HepG2 (cell line): ENCODE measurements around the gene TEX9. TPM values are rescaled to one million over a fixed set of nuclear protein-coding genes. Genes with fewer than 3 reads are reported as not detected.

ENCODE experiments used
- CREM ChIP-seq, 2 experiments: sonication (generic) in 1 of 2; formaldehyde crosslinking in 1 of 2; IDR thresholded peaks; 2 replicates each; pipeline versions ENCODE4 v1.4.0 to v1.6.1; 2016 to 2020; ENCODE audit warnings: antibody characterized with exemption in 1 of 2, mild to moderate bottlenecking in 1 of 2, missing genetic modification reagents in 1 of 2
- KDM3A ChIP-seq: IDR thresholded peaks from 2 replicates; pipeline ENCODE4 v1.6.1; 2018; ENCODE audit warnings: low read depth, missing compliant biosample characterization
- KLF12 ChIP-seq: sonication (generic); formaldehyde crosslinking; IDR thresholded peaks from 2 replicates; pipeline ENCODE4 v1.4.0; 2020; ENCODE audit warnings: missing genetic modification reagents, borderline replicate concordance
- MXD4 ChIP-seq: IDR thresholded peaks from 2 replicates; pipeline ENCODE4 v1.6.1; 2016; ENCODE audit warnings: mild to moderate bottlenecking, missing biosample characterization, missing genetic modification reagents
- PAX8 ChIP-seq: sonication (generic); formaldehyde crosslinking; IDR thresholded peaks from 2 replicates; pipeline ENCODE4 v1.8.0; 2022; ENCODE audit warnings: mild to moderate bottlenecking, missing genetic modification reagents, borderline replicate concordance
- PITX1 ChIP-seq: sonication (generic); formaldehyde crosslinking; IDR thresholded peaks from 2 replicates; pipeline ENCODE4 v1.5.1; 2020; ENCODE audit warnings: mild to moderate bottlenecking, missing genetic modification reagents
- PRDM10 ChIP-seq: sonication (generic); formaldehyde crosslinking; IDR thresholded peaks from 2 replicates; pipeline ENCODE4 v1.4.0; 2020; ENCODE audit warnings: low read depth, missing genetic modification reagents
- YEATS2 ChIP-seq: sonication (generic); formaldehyde crosslinking; IDR thresholded peaks from 2 replicates; pipeline ENCODE4 v1.4.0; 2020; ENCODE audit warnings: missing genetic modification reagents, borderline replicate concordance
- ZBTB3 ChIP-seq: sonication (generic); formaldehyde crosslinking; IDR thresholded peaks from 2 replicates; pipeline ENCODE4 v1.4.0; 2020; ENCODE audit warnings: low read depth, mild to moderate bottlenecking, moderate library complexity, missing genetic modification reagents, borderline replicate concordance
- ZNF18 ChIP-seq: sonication (generic); formaldehyde crosslinking; IDR thresholded peaks from 2 replicates; pipeline ENCODE4 v1.8.0; 2022; ENCODE audit warnings: mild to moderate bottlenecking, missing genetic modification reagents; ENCODE audit not compliant: insufficient replicate concordance
- ZNF234 ChIP-seq: sonication (generic); formaldehyde crosslinking; conservative IDR thresholded peaks from 2 replicates; pipeline ENCODE4 v1.5.1; 2020; ENCODE audit warnings: mild to moderate bottlenecking, missing genetic modification reagents
- ZNF34 ChIP-seq: sonication (generic); formaldehyde crosslinking; IDR thresholded peaks from 2 replicates; pipeline ENCODE4 v1.4.0; 2020; ENCODE audit warnings: mild to moderate bottlenecking, missing genetic modification reagents, borderline replicate concordance
- ZNF383 ChIP-seq: sonication (generic); formaldehyde crosslinking; IDR thresholded peaks from 2 replicates; pipeline ENCODE4 v1.4.0; 2020; ENCODE audit warnings: missing genetic modification reagents, mild to moderate bottlenecking, borderline replicate concordance
- ZNF616 ChIP-seq: sonication (generic); formaldehyde crosslinking; IDR thresholded peaks from 2 replicates; pipeline ENCODE4 v1.5.0; 2020; ENCODE audit warnings: low read depth, mild to moderate bottlenecking, missing genetic modification reagents
- ZNF883 ChIP-seq: sonication (generic); formaldehyde crosslinking; IDR thresholded peaks from 2 replicates; pipeline ENCODE4 v1.5.1; 2020; ENCODE audit warnings: mild to moderate bottlenecking, missing genetic modification reagents; ENCODE audit errors: not compliant biosample characterization
- polyA plus RNA-seq, 8 experiments: library from polyadenylated mRNA; depleted of rRNA in 3 of 8; stranded (reverse) in 7 of 8; unstranded in 1 of 8; fragments of >200 nt; fragmentation: Illumina TruSeq in 4 of 8; extraction: Trizol in 4 of 8; gene quantifications; 2 replicates each; pipeline versions ENCODE4 v1.2.1 to v1.2.3, GENCODE V29; 2011 to 2016; ENCODE audit warnings: low read depth in 4 of 8, missing spikeins in 1 of 8, mixed read lengths in 1 of 8; ENCODE audit not compliant: insufficient read depth in 1 of 8
- total RNA-seq, 5 experiments: library from RNA; depleted of rRNA; stranded (reverse); fragments of >200 nt; fragmentation: Illumina TruSeq; extraction: Trizol; gene quantifications; 2 replicates each; pipeline ENCODE4 v1.2.3, GENCODE V29; 2016; ENCODE audit warnings: low read depth in 1 of 5
- TF ChIP-seq, protein P1 (sequence below): sonication (generic); formaldehyde crosslinking; IDR thresholded peaks from 2 replicates; pipeline ENCODE4 v1.8.1; 2023; ENCODE audit warnings: mild to moderate bottlenecking, missing genetic modification reagents, borderline replicate concordance
- TF ChIP-seq, protein P2 (sequence below): IDR thresholded peaks from 2 replicates; pipeline ENCODE4 v1.6.1; 2016; ENCODE audit warnings: mild to moderate bottlenecking
- TF ChIP-seq, protein P3 (sequence below): sonication (generic); formaldehyde crosslinking; IDR thresholded peaks from 2 replicates; pipeline ENCODE4 v1.5.1; 2020; ENCODE audit warnings: mild to moderate bottlenecking, missing genetic modification reagents

TEX9 gene
- total and polyA plus RNA-seq, 2 of the 13 experiments (the other 11 are each of a cell fraction or from before 2014, with no cell fraction given): 0.82 to 6.9 TPM

DNA sequence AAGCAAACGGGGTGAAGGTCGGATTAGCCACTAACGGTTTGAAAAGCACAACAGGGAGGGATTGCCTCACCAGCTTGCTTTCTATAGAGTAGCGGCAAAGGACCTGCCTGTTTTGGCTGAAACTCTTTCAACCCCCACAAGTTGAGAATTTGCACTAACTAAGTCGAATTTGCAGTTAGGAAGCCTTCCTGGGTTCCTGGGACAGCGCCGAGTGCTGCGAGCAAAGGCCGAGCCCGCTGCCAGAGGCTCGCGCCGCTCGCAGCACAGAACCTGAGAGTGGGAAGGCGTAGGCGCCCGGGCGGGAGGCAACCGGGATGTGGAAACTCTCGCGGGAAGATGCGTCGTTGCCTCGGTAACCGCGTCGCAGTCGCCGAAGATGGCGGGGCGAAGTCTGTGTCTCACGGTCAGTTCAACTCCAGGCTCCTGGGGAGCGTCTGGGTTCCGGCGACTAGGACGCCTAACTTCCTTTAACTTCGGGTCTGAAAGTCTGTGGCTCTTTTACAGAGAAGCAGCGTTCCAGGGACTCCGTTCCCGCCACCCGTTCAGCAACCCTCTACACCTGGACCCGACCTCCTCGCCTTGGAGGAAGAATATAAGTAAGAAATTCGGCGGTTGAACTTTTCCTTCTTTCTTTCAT is at the start of gene TEX9 (continued):
- TF ChIP-seq, protein P1, sequence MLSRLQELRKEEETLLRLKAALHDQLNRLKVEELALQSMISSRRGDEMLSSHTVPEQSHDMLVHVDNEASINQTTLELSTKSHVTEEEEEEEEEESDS: no peak
- TF ChIP-seq KDM3A (no peak), YEATS2 (peak; percentile 63), PITX1 (0 out of 2 replicates have a peak, but pooled peaks have one; percentile 20), CREM (IDR thresholded peaks at IDR 0.05) (no peak), CREM (CRISPR knock-in tag; IDR thresholded peaks at IDR 0.05) (no peak), KLF12 (0 out of 2 replicates have a peak, but pooled peaks have one; percentile 41), ZNF34 (CRISPR knock-in tag) (no peak), MXD4 (CRISPR knock-in tag) (peak; percentile 49; the same call in 1 of the 2 replicates), PRDM10 (CRISPR knock-in tag) (no peak), ZNF616 (CRISPR knock-in tag) (no peak), ZNF383 (CRISPR knock-in tag) (no peak), PAX8 (CRISPR knock-in tag) (no peak), ZBTB3 (CRISPR knock-in tag) (no peak), ZNF883 (peak; percentile 22), ZNF18 (CRISPR knock-in tag) (no peak), ZNF234 (CRISPR knock-in tag) (peak; percentile 78; the same call in 1 of the 2 replicates)
- TF ChIP-seq, protein P2, sequence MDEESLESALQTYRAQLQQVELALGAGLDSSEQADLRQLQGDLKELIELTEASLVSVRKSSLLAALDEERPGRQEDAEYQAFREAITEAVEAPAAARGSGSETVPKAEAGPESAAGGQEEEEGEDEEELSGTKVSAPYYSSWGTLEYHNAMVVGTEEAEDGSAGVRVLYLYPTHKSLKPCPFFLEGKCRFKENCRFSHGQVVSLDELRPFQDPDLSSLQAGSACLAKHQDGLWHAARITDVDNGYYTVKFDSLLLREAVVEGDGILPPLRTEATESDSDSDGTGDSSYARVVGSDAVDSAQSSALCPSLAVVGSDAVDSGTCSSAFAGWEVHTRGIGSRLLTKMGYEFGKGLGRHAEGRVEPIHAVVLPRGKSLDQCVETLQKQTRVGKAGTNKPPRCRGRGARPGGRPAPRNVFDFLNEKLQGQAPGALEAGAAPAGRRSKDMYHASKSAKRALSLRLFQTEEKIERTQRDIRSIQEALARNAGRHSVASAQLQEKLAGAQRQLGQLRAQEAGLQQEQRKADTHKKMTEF (CRISPR knock-in tag): peak; percentile 72; the same call in 1 of the 2 replicates
- TF ChIP-seq, protein P3, sequence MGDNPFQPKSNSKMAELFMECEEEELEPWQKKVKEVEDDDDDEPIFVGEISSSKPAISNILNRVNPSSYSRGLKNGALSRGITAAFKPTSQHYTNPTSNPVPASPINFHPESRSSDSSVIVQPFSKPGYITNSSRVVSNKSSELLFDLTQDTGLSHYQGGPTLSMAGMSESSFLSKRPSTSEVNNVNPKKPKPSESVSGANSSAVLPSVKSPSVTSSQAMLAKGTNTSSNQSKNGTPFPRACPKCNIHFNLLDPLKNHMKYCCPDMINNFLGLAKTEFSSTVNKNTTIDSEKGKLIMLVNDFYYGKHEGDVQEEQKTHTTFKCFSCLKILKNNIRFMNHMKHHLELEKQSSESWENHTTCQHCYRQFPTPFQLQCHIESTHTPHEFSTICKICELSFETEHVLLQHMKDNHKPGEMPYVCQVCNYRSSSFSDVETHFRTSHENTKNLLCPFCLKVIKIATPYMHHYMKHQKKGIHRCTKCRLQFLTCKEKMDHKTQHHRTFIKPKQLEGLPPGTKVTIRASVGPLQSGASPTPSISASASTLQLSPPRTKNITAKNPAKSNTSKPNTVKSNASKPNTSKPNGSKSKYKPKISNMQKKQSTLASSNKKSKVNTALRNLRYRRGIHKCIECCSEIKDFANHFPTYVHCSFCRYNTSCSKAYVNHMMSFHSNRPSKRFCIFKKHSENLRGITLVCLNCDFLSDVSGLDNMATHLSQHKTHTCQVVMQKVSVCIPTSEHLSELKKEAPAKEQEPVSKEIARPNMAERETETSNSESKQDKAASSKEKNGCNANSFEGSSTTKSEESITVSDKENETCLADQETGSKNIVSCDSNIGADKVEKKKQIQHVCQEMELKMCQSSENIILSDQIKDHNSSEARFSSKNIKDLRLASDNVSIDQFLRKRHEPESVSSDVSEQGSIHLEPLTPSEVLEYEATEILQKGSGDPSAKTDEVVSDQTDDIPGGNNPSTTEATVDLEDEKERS: no peak
